ENCODE measurements around the gene STAP1. TPM values are rescaled to one million over a fixed set of nuclear protein-coding genes. Genes with fewer than 3 reads are reported as not detected.

STAP1 gene
- total RNA-seq, 2 donors from 2014 or later: 0.34 TPM; not detected in 1

DNA sequence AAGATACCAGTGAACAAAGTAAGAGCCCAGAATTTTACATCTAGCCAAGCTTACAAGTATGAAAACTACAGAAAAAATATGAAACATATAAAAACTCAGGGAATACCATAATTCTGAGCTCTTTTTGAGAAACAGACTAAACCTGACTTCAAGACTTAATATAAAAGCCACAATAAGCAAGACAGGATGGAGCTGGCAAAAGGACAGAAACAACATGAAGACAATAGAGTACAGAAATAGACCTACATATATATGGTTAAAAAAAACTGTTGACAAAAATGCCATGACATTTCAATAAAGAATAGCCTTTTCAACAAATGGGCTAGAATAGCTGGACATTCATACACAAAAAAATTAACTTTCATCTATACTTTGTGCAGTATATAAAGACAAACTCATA is 93.0 kb downstream of the STAP1 start:
- Histone ChIP-seq H3K27me3 (replicated peaks; ENCODE audit: insufficient read depth) (no peaks in the 10 kb centered on the region), H3K9me3 (no peaks in the 10 kb centered on the region), H3K4me1 (replicated peaks) (no peaks in the 10 kb centered on the region), H3K4me3 (no peak overlapping the region), H3K36me3 (no peaks in the 10 kb centered on the region), H3K27ac (no peak overlapping the region)
- TF ChIP-seq POLR2A (IDR thresholded peaks at IDR 0.05) (no peak), POLR2AphosphoS5 (IDR thresholded peaks at IDR 0.05) (no peak)
- no peak for DNase-seq (ENCODE audit: low spot score)
- intact Hi-C loops (cut with DNase I): no loop called here

Small RNA genes within 50 kb of the gene (small RNA-seq; reads per million reads assigned to genes)
- 0 reads per million in 2 donors for gene AC096720.1

Other genes with a start within 250 kb of the STAP1 start
- gene CENPC, start 13.2 kb upstream of the STAP1 start, total RNA-seq: 10 to 100 TPM; 26.4 to 33.2 TPM
- gene UBA6, start 142.4 kb downstream of the STAP1 start, total RNA-seq: 100 to 1,000 TPM in 1 of 2 donors, 10 to 100 TPM in 1; 56.0 to 130 TPM
- not detected for gene GNRHR, start 195.7 kb downstream of the STAP1 start, total RNA-seq